HT1080 (cell line): Measurements from ENCODE around the gene EML3. TPM values are rescaled to one million over a fixed set of nuclear protein-coding genes. Genes with fewer than 3 reads are reported as not detected.
A peak's percentile ranks its signal among the peaks of the same experiment; 100 is the strongest.
"Not testable (repeated sequence)": the region's sequence is repeated elsewhere in the genome, so short reads cannot be mapped to it uniquely, and the experiment has no call there.

Source experiments
- DNase-seq: peaks from one replicate; pipeline ENCODE4 v3.0.0-alpha.2; 2015; ENCODE audit warnings: low read depth
- total RNA-seq: library from RNA; depleted of rRNA; stranded (reverse); fragments of >200 nt; shearing (Covaris generic); gene quantifications from 2 replicates; pipeline ENCODE4 v1.2.3, GENCODE V29; 2014

The EML3 gene
- total RNA-seq, 1 experiment from 2014 or later, result 28.7 TPM

DNA sequence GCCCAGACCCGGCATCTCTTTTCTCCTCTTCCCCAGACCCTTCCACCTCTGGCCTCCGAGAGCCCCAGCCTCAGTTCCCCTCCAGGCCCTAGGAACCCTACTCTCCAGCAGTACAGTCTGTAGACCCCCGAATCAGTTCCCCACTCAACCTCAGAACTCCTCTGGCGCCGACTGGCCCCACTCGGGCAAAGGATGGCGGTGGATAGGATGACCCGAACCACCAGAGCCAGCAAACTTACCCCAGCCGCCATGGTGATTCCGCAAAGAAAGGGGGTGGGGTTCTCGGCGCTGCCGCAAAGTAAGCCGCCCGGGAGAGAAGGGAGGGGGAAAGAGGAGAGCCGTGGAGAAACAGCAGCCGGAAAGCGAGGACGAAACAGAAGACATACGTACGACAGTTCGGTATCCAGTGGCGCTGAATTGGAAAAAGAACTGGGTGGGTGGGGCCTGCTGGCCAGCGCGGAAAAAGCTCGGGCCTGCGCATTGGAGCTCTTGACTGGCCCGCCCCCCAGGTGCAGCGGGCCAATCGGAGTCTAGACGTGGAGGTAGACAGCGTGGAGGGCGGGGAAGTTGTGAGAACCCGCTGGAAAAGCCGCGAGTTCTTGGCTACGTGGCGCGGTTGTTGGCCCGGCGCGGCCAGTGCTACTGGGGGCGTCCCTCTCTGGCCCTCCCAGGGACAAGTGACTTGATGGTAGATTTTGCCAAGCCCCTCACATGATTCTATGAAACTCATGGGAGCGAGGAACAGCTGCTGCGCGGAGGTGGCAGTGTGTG, 38.8 kb downstream of the EML3 start, which contains the start of gene EEF1G:
Gene EEF1G (minus strand): TSS at position 300 of the 771 bp plus-strand sequence. CDS start 49 bp downstream, at position 251.
- peak; percentile 100 for DNase-seq

DNA sequence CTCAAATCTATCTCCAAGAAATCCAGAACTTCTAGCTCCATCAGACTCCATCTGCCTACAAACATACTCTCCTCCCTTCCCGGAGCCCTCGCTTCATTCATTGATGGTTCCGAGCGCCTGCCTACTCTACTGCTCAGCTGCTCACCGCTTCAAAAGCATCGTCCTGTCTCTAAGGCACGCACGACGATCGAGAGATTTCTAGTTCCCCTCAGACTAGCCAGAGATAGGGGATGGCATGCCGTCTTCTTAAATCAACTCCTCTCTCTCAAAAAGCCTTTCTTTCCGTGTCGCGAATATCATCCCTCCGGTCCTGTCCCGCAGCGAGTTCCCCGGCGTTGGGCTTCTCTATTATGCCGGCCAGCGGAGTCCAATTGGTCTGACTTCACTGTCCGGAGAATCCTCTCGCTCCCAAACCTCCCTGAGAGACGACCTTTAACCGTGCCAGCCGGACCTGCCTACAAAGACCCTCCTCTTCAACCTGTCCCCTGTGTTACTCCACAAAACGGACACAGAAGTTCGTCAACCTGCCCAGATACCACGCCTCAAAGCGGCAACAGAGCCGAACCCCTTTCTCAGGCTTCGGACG, 39.5 kb downstream of the EML3 start:
- DNase-seq, result no peak

DNA sequence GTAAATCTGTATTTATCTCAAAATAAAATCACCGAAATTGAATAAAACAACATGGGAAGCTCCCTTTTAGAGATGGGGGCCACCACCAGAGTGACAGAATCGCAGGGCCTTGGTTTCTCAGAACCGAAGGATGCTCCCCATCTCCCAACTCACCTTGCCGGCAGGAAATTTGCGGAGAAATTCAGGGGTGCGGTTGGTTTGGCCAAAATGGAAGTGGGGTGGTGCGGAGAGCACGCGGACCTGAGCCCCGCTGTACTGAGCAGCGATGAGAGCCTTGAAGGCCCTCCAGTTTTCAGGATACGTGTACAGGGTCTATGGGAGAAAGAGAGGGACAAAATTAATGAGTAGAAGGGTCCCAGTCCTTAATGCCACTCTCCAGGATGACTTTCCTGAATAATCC, 40.1 kb downstream of the EML3 start:
- DNase-seq, result no peak

GRCh38 chr11:62571493-62571892, 41.1 kb downstream of the EML3 start:
- not testable (repeated sequence) for DNase-seq

DNA sequence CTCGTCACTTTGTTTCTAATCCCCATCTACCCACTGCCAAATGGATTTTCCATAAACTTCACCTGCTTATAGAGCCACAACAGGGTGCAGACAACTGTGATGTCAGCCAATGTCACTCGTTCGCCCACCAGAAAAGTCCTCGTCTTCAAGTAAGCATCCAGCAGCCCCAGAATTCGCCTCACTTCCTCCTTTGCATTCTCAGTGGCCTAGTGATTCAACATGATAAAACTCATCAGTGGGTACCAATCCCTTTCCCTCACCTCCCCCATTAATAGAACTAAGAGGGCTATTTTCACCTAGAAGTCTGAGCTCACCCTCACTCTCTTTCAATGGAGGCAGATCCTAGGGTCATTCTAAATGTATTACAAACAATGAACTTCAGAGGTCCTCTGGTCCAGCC, 41.7 kb downstream of the EML3 start:
- DNase-seq, result not testable (repeated sequence)

GRCh38 chr11:62569611-62570010, 43.0 kb downstream of the EML3 start:
- DNase-seq, result no peak

DNA sequence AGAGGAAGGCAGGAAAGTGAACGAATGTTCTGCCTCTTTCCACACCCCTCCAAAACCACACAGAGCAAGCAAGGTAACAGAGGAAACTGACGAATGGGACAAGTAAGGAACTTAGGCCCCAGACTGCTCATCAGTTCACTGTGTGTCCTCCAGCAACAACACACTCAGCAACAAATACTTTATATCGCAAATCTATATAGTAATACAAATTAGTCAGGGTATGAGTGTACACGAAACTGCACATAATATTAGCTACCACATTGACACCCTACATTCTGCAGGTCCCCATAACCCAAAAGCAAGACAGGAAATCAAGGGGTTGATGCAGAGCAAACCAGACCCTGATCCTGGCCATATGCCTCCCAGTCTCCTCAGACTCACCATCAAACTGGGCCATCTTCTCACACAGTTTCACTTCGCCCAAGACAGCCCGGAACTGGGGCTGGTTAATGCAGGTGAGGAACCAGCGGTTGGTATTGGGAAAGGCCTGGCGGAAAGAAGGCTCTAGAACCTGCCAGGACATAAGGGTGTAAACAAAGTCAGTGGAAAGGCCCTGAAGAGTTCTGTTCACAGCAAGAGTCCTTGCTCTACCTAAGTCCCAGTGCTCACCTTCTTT, 45.4 kb downstream of the EML3 start:
- DNase-seq, result no peak

DNA sequence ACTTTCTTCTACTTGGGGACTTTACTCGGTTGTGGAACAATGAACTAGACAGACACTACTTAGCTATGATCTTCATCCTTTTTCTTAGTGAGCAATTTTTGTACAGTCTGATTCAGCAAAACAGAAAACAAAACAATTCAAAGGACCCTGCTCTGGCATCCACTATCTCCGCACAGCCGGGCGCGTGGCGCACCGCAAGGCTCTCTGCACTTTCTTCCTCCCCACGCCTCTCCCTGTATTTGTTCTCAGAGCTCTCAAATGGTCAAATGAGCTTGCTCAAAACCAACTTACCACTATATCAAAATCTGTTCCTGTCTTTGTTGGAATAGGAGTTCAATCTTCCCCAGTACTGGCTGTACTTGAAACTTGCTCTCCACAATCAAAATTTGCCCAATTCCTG, 46.3 kb downstream of the EML3 start:
- no peak for DNase-seq

DNA sequence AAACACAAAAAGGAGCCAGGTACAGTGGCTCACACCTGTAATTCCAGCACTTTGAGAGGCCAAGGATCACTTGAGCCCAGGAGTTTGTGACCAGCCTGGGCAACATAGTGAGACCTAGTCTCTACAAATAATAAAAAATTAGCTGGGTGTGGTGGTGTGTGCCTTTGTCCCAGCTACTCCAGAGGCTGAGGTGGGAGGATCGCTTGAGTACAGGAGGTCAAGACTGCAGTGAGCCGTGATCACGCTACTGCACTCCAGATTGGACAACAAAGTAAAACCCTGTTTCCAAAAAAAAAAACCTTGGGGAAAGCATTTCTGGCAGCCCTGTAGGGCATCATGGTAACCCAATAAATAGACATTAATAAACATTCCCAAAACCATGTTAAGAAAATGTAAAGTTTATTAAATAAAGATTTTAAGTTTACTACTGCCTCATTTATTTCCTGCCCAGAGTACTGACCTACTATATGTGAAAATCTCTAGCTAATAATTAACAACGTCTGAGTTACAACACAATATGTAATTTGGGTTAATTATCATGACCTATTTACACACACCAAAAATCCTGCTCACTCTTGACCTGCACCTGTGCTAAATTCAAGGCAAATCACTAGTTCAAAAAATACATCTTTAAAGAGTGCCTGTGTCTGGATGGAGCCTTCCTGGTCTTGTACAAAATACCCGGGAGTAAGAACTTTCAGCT, 47.3 kb downstream of the EML3 start:
- no peak for DNase-seq

DNA sequence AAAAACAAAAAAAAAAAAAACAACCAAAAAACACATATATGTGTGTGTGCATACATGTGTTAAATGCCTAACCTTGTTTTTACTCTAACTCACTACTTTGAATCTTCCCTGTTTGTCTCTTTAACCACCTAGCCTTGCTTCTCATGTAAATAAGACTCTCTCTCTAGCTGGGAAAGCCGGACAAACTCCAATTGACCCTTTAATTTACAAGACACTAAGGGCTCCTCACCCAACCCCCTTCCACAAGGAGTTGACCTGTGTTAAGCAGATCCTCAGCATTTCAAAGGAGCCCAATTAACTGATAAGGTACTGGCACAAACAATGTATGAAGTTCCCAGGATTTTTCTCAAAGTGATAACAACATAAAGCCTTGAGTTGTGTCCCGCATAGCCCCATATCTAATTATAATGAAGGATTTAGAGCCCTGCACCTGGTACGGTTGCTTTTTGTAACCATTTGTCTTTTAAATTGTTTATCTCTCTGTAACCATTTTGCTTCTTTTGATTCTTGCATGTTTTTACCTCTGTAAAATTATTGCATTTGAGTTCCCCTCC, 50.8 kb downstream of the EML3 start:
- DNase-seq, result not testable (repeated sequence)

DNA sequence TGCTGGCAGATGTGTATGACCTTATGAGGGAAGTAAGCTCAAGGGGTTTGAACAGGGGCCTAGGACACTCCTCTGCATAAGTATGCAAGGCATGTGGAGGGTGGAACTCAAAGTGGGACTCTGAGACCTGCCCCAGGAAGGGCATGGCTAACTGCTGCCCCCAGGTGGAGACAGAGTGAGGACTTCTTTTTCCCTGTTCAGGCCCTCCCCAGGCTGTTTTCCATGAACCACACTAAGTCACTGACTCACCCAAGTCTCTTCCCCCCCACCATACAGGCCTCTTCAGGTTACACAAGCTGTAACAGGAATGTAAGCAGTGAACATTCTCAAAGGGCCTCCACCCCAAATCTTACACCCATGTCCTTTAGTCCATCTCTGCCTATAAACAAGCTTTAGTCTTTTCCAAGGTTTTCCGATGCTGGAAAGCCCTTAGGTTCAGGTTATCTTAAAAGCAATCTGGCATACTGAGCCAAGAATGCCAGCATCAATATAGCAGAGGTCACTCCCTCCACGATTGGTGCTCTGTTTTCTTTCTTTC, 51.9 kb downstream of the EML3 start:
- peak; percentile 98 for DNase-seq

DNA sequence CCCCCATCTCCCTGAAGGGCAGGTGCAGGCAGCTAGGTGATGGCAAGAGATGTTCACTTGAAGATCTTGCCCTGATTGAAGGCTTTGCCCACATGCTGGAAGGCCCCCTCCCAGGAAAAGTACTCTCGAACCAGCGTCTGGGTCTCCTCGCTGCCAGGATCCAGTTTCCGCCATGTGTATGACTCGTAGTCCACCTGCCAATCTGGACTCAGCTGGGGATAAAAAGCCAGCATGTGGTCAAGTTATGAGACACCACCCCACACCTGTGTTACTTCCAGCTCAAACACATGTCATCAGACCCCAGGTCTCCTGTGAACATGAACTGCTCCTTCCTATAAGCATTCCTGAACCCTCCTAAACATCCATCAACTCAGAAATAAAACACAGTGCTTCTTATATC, 52.9 kb downstream of the EML3 start:
- not testable (repeated sequence) for DNase-seq

GRCh38 chr11:62559204-62559603, 53.4 kb downstream of the EML3 start:
- no peak for DNase-seq

GRCh38 chr11:62558669-62559068, 53.9 kb downstream of the EML3 start:
- DNase-seq, result no peak

DNA sequence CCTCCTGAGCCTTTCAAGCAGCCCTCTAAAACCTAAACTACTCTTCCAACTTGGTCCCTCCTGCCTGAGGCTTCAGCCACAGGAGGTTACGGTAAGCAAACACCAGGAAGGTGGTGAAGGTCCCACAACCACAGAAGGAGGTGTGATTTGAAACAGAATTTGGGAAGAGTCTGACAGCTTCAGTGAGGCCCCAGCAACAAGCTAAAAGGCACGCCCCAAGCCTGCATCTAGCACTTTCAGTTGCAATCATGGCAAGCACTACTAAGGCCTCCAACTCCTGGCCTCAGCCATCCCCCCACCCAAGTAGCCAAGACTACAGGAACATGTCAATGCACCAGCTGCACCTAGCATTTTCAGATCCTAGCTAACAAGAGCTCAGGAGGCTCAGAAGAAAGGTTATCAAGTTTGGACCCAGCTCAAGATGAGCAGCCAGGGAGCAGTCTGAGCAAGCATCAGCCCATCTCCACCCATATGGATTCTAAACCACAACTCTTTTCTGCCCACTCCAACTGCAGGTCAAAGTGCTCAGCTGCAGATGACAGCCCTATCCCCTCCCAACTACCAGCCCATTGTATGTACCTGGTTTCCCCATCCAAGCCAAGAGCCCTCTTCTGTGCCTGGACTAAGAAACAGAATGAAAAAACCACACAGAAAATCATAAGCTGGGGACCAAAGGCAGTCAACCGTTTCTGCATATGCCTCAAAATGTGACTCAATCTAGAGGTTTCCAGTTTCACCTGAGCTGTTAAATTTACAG, 55.5 kb downstream of the EML3 start:
- no peak for DNase-seq

DNA sequence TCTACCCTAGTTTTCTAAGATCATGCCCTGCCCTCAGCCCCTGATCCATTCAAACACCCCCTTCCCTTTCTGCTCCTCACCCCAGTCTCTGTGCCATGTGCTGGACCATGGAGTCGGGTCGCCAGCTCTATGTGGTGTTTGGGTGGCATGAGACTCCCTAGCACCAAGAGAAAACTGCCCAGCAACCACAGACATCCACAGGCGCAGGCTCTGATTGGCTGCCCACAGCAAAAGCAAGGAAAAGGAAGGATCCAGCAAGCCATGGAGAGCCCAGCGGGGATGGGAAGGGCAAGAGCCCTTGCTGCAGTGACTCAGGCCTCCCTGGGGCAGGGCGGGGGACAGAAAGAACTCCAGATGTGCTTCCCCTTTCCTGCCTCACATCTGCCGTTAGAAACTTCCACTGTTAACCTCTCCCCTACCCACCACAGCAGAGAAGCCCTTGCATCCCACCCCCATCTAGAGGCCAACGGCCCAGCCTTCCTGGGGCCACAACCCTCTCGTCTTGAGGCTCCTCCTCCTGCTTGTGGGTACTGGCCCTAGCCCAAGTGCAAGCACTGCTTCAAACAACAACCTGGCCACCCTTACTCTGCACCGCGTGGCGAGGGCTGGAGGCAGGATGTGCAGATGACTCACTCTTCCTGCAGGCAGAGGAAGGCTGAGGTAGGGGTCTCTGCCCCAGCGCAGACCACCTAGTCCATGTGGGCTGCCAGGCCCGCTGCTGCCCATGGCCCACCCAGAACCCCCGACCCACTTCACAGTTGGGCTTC, 56.3 kb downstream of the EML3 start:
- DNase-seq, result peak; percentile 99

DNA sequence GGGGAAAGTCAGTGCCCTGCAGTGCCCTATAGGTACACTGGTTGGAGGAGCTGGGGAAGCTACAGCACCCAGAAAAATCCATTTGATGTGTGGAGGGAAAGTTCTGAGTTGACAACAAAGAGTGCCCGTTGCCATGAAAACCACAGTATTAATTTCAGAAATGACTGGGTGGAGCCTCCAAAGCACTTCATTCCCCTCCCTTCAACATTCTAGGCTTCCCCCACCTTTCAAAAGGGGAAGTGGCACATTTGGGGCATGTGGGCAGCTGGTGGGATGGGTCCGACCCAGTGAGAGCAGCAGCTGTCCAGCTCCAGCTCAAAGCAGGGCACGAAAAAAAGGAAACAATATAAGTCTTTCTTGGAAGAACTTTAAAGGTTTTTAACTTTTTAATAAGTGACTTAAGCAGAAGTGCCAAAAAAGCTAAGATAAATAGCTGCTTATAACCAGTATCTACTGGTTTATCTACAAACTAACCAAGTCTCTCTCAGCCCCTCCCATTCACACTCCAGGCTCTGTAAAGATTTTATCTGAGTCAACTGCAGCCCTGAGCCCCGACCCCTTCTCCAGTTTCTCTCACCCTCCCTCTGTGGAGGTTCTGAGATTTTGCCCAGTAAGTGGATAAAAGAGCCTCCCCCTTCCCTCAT, 57.0 kb downstream of the EML3 start:
- DNase-seq, result no peak

DNA sequence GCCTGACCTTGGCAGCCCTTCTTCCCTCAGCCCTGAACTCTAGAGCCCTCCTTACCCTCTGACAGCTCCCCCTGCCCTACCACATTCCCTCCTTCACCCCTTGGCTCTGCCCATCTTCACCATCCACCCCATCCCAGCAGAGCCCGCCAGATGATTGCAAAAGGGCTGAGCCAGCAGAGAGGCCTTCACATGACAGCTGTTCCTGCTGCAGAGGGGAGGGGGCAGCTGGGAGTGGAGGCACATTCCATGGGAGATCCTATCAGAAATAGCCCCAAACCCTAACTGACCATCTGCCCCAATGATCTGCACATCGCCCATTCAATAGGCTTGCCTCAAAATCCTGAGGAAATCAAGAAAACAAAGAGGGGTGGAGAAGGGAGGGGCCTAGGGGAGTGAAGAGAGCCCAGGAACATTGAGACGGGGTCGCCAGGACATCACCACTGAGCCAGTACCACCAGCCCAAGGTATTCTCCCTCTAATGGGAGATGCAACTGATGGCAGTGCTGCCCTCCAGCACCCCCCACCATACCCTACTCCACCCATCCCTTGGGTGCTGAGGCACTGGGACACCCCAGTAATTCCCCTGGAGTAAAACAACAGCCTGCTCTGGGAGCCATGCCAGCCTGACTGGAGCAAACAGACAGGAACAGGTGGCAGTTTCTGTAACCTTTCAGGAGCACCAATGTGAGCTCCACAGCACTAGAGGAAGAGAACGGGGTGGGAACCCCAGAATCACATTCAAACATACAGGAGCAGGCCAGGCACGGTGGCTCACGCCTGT, 58.0 kb downstream of the EML3 start:
- no peak for DNase-seq
